ENCODE results near the gene MRGPRG. TPM values are rescaled to one million over a fixed set of nuclear protein-coding genes. Genes with fewer than 3 reads are reported as not detected.

MRGPRG gene
- total and polyA plus RNA-seq, 2 donors from 2014 or later: not detected

- no peak for TF ChIP-seq CTCF (IDR thresholded peaks at IDR 0.05; ENCODE audit: borderline replicate concordance, extremely low read depth, insufficient read depth)
- no peaks in the 10 kb centered on the region for H3K9me3 ChIP-seq (ENCODE audit: control insufficient read depth in 2 of 3, insufficient read depth in 1 of 3, low read length in 3 of 3)
- H3K36me3 ChIP-seq (ENCODE audit: control insufficient read depth in 2 of 3, insufficient read depth in 3 of 3, low read length in 3 of 3): no peaks in the 10 kb centered on the region
- H3K27me3 ChIP-seq (ENCODE audit: control insufficient read depth, insufficient read depth, low read length): no peaks in the 10 kb centered on the region
- no peak overlapping the region for H3K27ac ChIP-seq (ENCODE audit: low read depth in 2 of 2, low read length in 2 of 2)
- intact Hi-C loops (cut with DNase I): no loop called here
- FAIRE-seq (no peak), DNase-seq (peak in 1 of 5 donors; percentile 21)
- no peak overlapping the region for H3K4me3 ChIP-seq (ENCODE audit: low read length in 3 of 3)
- no peak overlapping the region for H3K9ac ChIP-seq (ENCODE audit: low read length in 3 of 3)
- no peaks in the 10 kb centered on the region for H3K4me1 ChIP-seq (ENCODE audit: control insufficient read depth in 2 of 3, insufficient read depth in 2 of 3, low read depth in 1 of 3, low read length in 3 of 3)
These were observed 25.9 kb downstream of the MRGPRG start for GRCh38 chr11:3192511-3193372.

GRCh38 chr11:3191586-3192324 lies 26.9 kb downstream of the MRGPRG start:
- Histone ChIP-seq H3K9ac (ENCODE audit: low read length in 3 of 3) (no peak overlapping the region), H3K4me3 (ENCODE audit: low read length in 3 of 3) (no peak overlapping the region), H3K4me1 (ENCODE audit: control insufficient read depth in 2 of 3, insufficient read depth in 2 of 3, low read depth in 1 of 3, low read length in 3 of 3) (no peaks in the 10 kb centered on the region), H3K36me3 (ENCODE audit: control insufficient read depth in 2 of 3, insufficient read depth in 3 of 3, low read length in 3 of 3) (no peaks in the 10 kb centered on the region), H3K9me3 (ENCODE audit: control insufficient read depth in 2 of 3, insufficient read depth in 1 of 3, low read length in 3 of 3) (no peaks in the 10 kb centered on the region), H3K27me3 (ENCODE audit: control insufficient read depth, insufficient read depth, low read length) (no peaks in the 10 kb centered on the region), H3K27ac (ENCODE audit: low read depth in 2 of 2, low read length in 2 of 2) (no peak overlapping the region)
- TF ChIP-seq CTCF (IDR thresholded peaks at IDR 0.05; ENCODE audit: borderline replicate concordance, extremely low read depth, insufficient read depth): no peak
- FAIRE-seq: no peak
- intact Hi-C loops (cut with DNase I): no loop called here
- no peak for DNase-seq

GRCh38 chr11:3190600-3190999 lies 28.0 kb downstream of the MRGPRG start:
- no peak overlapping the region for H3K27ac ChIP-seq (ENCODE audit: low read depth in 2 of 2, low read length in 2 of 2)
- TF ChIP-seq CTCF (IDR thresholded peaks at IDR 0.05; ENCODE audit: borderline replicate concordance, extremely low read depth, insufficient read depth): no peak
- DNase-seq (no peak), FAIRE-seq (no peak)
- no peaks in the 10 kb centered on the region for H3K9me3 ChIP-seq (ENCODE audit: control insufficient read depth in 2 of 3, insufficient read depth in 1 of 3, low read length in 3 of 3)
- no peak overlapping the region for H3K9ac ChIP-seq (ENCODE audit: low read length in 3 of 3)
- no peaks in the 10 kb centered on the region for H3K27me3 ChIP-seq (ENCODE audit: control insufficient read depth, insufficient read depth, low read length)
- intact Hi-C loops (cut with DNase I): no loop called here
- no peaks in the 10 kb centered on the region for H3K36me3 ChIP-seq (ENCODE audit: control insufficient read depth in 2 of 3, insufficient read depth in 3 of 3, low read length in 3 of 3)
- H3K4me1 ChIP-seq (ENCODE audit: control insufficient read depth in 2 of 3, insufficient read depth in 2 of 3, low read depth in 1 of 3, low read length in 3 of 3): no peaks in the 10 kb centered on the region
- no peak overlapping the region for H3K4me3 ChIP-seq (ENCODE audit: low read length in 3 of 3)

Measured in kidney (tissue), 14 donors.